Measurements from ENCODE around the gene FBXW4. TPM values are rescaled to one million over a fixed set of nuclear protein-coding genes. Genes with fewer than 3 reads are reported as not detected.

Gene FBXW4
- total RNA-seq, 1 donor from 2014 or later = 87.2 TPM

- ATAC-seq (no peak), DNase-seq (ENCODE audit: low spot score) (no peak)
- intact Hi-C loops (cut with DNase I) = no loop called here
Measured at GRCh38 chr10:101708073-101708472, 13.1 kb upstream of the FBXW4 start.

GRCh38 chr10:101704331-101704730, 9.4 kb upstream of the FBXW4 start:
- intact Hi-C loops (cut with DNase I) = no loop called here
- ATAC-seq (no peak), DNase-seq (ENCODE audit: low spot score) (no peak)

- intact Hi-C loops (cut with DNase I) = no loop called here
- ATAC-seq (no peak), DNase-seq (ENCODE audit: low spot score) (no peak)
Measured at GRCh38 chr10:101696632-101697031, 1.7 kb upstream of the FBXW4 start.

GRCh38 chr10:101695404-101695890, 477 bp upstream of the FBXW4 start:
- no peak for DNase-seq (ENCODE audit: low spot score)
- intact Hi-C loops (cut with DNase I) = no loop called here
- no peak for ATAC-seq

DNA sequence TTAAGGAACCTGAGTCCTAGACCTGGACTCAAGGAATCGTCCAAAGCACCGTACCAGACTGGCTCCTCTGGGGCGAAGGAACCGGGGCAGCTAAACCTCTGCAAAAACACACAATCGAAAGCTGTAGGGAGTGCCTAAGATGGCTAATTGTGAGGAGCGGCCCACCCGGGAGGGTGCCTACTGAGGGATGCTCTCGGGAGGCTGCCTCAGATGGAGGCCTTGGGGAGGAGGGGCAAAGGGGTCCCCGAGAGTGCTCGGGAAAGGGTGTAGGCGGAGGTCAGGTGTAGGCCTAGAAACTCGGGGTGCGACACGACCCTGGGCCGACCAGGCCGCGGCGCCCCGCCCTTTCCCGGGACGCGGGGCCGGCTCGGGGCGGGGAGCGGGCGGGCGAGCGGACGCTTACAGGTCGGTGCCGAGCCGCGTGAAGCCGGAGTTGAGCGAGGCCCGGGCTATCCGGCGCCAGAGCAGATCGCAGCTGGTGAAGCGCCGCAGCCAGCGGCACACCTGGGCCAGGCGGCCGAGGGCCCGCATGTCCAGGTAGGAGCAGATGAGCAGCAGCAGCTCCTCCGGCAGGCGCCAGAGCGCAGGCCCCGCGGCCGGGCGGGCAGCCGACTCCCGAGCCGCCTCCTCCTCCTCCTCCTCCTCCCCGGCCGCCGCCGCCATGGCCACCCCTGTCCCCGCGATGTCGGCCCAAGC, 844 bp downstream of the FBXW4 start:
- DNase-seq (ENCODE audit: low spot score) = peak; percentile 78
- intact Hi-C loops (cut with DNase I) = no loop called here

GRCh38 chr10:101693651-101693977, 1.4 kb downstream of the FBXW4 start:
- intact Hi-C loops (cut with DNase I) = no loop called here
- no peak for DNase-seq (ENCODE audit: low spot score)
- peak; percentile 52 for ATAC-seq

More for the DNA sequence above, 844 bp downstream of the FBXW4 start:
- peak; percentile 92 for ATAC-seq

GRCh38 chr10:101691081-101691480, 3.9 kb downstream of the FBXW4 start:
- intact Hi-C loops (cut with DNase I) = no loop called here
- DNase-seq (ENCODE audit: low spot score) (no peak), ATAC-seq (no peak)

- DNase-seq (ENCODE audit: low spot score) (no peak), ATAC-seq (no peak)
- intact Hi-C loops (cut with DNase I) = no loop called here
Measured at GRCh38 chr10:101690461-101690860, 4.5 kb downstream of the FBXW4 start.

- ATAC-seq = no peak
Measured at GRCh38 chr10:101687071-101687658, 7.8 kb downstream of the FBXW4 start.

DNA sequence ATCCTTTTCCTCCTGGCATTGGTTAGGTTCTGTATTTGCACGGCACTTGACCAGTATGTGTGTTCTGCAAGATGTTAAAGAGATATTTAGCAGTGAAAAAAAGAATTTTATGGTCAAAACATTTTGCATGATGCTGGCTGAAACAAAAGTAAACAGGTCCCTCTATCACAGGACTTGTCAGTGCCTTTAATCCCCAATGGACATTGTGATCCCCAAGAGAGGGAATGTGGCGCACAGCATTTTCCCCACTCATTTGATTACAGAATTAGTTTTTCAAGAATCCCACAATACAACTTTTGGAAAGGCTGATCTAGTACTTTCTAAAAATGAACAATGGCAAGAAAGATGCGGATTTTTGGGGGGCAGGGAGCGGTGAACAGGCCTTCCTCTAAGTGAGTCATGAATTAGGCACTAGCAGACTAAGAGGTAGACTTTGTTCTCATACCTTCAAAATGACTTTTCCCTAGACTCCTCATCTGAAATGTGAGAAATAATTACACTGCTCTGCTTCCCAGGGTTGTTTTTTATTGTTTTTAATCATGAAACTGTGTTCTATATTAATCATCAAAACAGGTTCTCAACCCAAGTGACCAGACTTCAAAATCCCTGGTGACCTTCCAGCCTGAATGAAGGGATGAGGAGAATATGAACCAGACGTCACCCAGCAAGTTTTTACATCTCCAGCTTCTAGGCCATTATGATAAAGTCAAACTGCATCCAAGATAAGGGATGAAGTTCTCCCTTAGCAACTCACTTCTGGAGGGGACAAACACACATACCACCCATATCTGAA, 8.6 kb downstream of the FBXW4 start:
- ATAC-seq (no peak), DNase-seq (ENCODE audit: low spot score) (no peak)
- intact Hi-C loops (cut with DNase I) = no loop called here

More at GRCh38 chr10:101687071-101687658, 7.8 kb downstream of the FBXW4 start:
- intact Hi-C loops (cut with DNase I) = no loop called here
- DNase-seq (ENCODE audit: low spot score) = no peak

- ATAC-seq (no peak), DNase-seq (ENCODE audit: low spot score) (no peak)
- intact Hi-C loops (cut with DNase I) = no loop called here
Measured at GRCh38 chr10:101684782-101685181, 10.2 kb downstream of the FBXW4 start.

GRCh38 chr10:101683276-101683675, 11.7 kb downstream of the FBXW4 start:
- intact Hi-C loops (cut with DNase I) = no loop called here
- no peak for ATAC-seq
- no peak for DNase-seq (ENCODE audit: low spot score)

- intact Hi-C loops (cut with DNase I) = no loop called here
- peak; percentile 65 for ATAC-seq
- no peak for DNase-seq (ENCODE audit: low spot score)
Measured at GRCh38 chr10:101682172-101682825, 12.7 kb downstream of the FBXW4 start.

DNA sequence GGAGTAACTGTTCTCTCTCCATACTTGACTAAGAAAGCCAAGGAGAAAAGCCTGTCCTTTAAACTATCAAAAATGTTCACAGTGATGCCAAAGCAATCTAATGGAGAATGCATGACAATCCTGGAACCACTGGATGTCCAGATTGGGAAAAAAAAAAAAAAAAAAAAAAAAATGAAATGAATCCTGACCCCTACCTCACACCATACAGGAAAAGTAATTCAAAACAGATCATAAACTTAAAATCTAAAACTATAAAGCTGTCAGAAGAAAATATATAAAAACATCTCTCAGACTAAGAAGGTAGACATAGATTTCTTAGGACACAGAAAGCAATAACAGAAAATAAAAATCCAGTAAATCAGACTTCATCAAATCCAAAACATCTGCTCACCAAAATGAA, 18.4 kb downstream of the FBXW4 start:
- intact Hi-C loops (cut with DNase I) = no loop called here
- DNase-seq (ENCODE audit: low spot score) (no peak), ATAC-seq (no peak)

DNA sequence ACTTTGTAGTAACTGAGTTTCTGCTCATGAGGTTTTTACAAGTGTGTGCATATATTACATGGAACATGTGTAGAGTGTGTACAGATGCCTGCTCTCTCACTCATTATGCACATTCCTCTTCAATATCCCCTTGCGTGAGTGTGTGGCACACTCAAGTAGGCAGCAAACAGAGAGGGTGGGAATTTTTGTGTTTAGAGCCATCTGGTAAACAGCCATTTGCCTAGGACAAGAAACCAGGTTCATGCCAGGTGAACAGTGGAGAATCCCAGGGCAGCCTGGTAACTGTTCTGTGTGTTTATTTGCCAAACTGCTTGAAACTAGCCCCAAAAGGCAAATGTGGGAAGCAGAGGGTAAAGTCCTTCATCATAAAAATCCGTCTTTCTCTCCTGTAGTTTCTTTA, 19.9 kb downstream of the FBXW4 start:
- ATAC-seq (no peak), DNase-seq (ENCODE audit: low spot score) (no peak)
- intact Hi-C loops (cut with DNase I) = no loop called here

- DNase-seq (ENCODE audit: low spot score) = no peak
- intact Hi-C loops (cut with DNase I) = no loop called here
- ATAC-seq = no peak
Measured at GRCh38 chr10:101672536-101672935, 22.4 kb downstream of the FBXW4 start.

DNA sequence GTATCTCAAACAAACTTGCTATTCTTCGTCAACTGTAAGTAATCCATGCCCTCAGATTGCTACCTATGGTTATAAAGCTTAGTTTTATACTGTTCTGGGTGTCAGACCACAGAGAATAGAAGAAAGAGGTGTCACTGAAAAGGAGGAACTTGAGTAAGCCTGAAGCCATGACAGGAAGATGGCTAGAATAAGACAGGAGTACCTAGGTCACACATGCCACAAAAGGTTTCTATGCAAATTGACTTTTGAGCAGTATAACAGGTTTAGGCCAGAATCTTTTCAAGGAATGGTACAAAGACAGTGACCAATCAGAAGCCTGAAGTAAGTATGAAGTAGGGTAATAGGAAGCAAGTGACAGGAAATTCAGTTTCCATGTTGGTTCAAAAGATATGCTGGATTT, 23.5 kb downstream of the FBXW4 start:
- ATAC-seq (no peak), DNase-seq (ENCODE audit: low spot score) (no peak)
- intact Hi-C loops (cut with DNase I) = no loop called here

GRCh38 chr10:101670635-101671034, 24.3 kb downstream of the FBXW4 start:
- DNase-seq (ENCODE audit: low spot score) (no peak), ATAC-seq (no peak)
- intact Hi-C loops (cut with DNase I) = no loop called here

DNA sequence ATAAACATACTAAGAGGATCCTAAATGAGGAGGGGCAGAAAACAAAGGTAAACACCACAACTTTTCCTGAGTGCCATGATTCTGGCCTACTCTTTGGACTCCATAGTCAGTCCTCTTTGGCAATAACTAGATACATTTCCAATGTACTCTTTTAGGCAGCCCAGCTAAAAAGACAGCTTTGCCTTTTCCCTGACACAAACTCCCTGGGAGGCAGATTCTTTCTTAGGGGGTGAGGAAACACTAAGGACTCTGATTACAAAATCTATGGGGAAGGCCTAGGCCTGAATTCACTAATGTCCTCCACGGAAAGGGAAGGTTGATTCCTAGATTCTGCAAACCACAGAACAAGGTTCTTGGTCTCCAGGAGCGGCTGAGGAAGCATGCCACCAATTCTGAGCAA, 25.8 kb downstream of the FBXW4 start:
- intact Hi-C loops (cut with DNase I) = no loop called here
- ATAC-seq = no peak
- no peak for DNase-seq (ENCODE audit: low spot score)

DNA sequence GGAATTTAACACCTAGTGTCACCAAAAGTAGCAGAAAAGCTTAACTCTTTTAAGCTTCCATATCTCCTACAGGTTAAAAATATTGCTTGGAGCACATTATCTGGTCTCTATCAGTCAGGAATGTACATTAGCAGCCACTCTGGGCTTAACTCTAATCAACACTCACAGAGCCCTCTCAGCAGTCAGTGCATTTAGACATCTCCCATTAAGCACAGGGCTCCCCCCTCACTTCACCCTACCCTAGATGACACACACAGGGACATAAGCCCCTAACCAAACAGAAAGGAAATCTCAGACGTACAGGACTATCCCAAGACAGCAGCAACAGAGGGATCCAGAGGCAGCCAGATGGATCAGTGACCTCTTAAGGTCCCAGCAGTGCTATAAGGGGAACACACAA, 26.4 kb downstream of the FBXW4 start:
- intact Hi-C loops (cut with DNase I) = no loop called here
- no peak for DNase-seq (ENCODE audit: low spot score)
- no peak for ATAC-seq

Measured in sciatic nerve (tissue), 2 donors.